HUES64 (cell line): ENCODE results near the gene MRPL41.
A peak's percentile ranks its signal among the peaks of the same experiment; 100 is the strongest.
"Not testable (repeated sequence)": the region's sequence is repeated elsewhere in the genome, so short reads cannot be mapped to it uniquely, and the experiment has no call there.

Experiments used
- H3K27ac ChIP-seq: 2 replicates; pipeline ENCODE4 v1.7.0; 2013; ENCODE audit warnings: low read depth, low read length, inconsistent platforms
- H3K27me3 ChIP-seq: 2 replicates; pipeline ENCODE4 v1.6.1; 2013; ENCODE audit warnings: mild to moderate bottlenecking, low read length; ENCODE audit not compliant: insufficient read depth
- H3K36me3 ChIP-seq: 2 replicates; pipeline ENCODE4 v1.6.1; 2013; ENCODE audit warnings: mild to moderate bottlenecking, low read length; ENCODE audit not compliant: insufficient read depth
- H3K4me1 ChIP-seq: 2 replicates; pipeline ENCODE4 v1.6.1; 2013; ENCODE audit warnings: mild to moderate bottlenecking, low read length, moderate library complexity; ENCODE audit not compliant: insufficient read depth
- H3K4me3 ChIP-seq: 2 replicates; pipeline ENCODE4 v1.5.1; 2013; ENCODE audit warnings: mild to moderate bottlenecking, low read length, moderate library complexity
- H3K9ac ChIP-seq: 2 replicates; pipeline ENCODE4 v1.6.1; 2013; ENCODE audit warnings: mild to moderate bottlenecking, low read depth, low read length
- H3K9me3 ChIP-seq: 2 replicates; pipeline ENCODE4 v1.6.1; 2013; ENCODE audit warnings: low read depth, low read length; ENCODE audit not compliant: insufficient read depth
- WGBS: fragments of 150-250, 120-280 bp; methylation state at CpG from one replicate; pipeline ENCODE4 v1.1.7; 2013; ENCODE audit warnings: missing lambda C conversion rate; 5-methylcytosine and 5-hydroxymethylcytosine counted together

MRPL41 gene

GRCh38 chr9:137543237-137543963 is 8.3 kb upstream of the MRPL41 start:
- H3K4me1 ChIP-seq: no peaks in the 10 kb centered on the region
- H3K36me3 ChIP-seq: no peaks in the 10 kb centered on the region
- no peak overlapping the region for H3K27ac ChIP-seq
- H3K27me3 ChIP-seq: no peaks in the 10 kb centered on the region
- H3K9ac ChIP-seq: no peak overlapping the region
- H3K9me3 ChIP-seq: peaks cover 6% of the 10 kb centered on the region; the same call in 1 of the 2 replicates
- H3K4me3 ChIP-seq: no peak overlapping the region
- 93% methylated on average over 25 of the region's 25 CpGs for WGBS

- Histone ChIP-seq H3K27me3 (no peaks in the 10 kb centered on the region), H3K27ac (no peak overlapping the region), H3K9me3 (peaks cover 6% of the 10 kb centered on the region; the same call in 1 of the 2 replicates), H3K4me1 (no peaks in the 10 kb centered on the region), H3K4me3 (no peak overlapping the region), H3K36me3 (no peaks in the 10 kb centered on the region), H3K9ac (no peak overlapping the region)
- 91% methylated on average over 12 of the region's 12 CpGs for WGBS
Measured at GRCh38 chr9:137544176-137544760, 7.4 kb upstream of the MRPL41 start.

- Histone ChIP-seq H3K4me1 (no peaks in the 10 kb centered on the region), H3K9ac (no peak overlapping the region), H3K4me3 (no peak overlapping the region), H3K27me3 (no peaks in the 10 kb centered on the region), H3K27ac (no peak overlapping the region), H3K36me3 (no peaks in the 10 kb centered on the region), H3K9me3 (peaks cover 6% of the 10 kb centered on the region; the same call in 1 of the 2 replicates)
- WGBS: 93% methylated on average over 10 of the region's 10 CpGs
Measured at GRCh38 chr9:137545123-137545522, 6.6 kb upstream of the MRPL41 start.

- no peak overlapping the region for H3K27ac ChIP-seq
- H3K4me1 ChIP-seq: 0 out of 2 replicates have a peak, but pooled peaks cover 2% of the 10 kb centered on the region
- H3K27me3 ChIP-seq: no peaks in the 10 kb centered on the region
- no peaks in the 10 kb centered on the region for H3K36me3 ChIP-seq
- H3K4me3 ChIP-seq: no peak overlapping the region
- WGBS: 87% methylated on average over 23 of the region's 23 CpGs
- peaks cover 6% of the 10 kb centered on the region; the same call in 1 of the 2 replicates for H3K9me3 ChIP-seq
- H3K9ac ChIP-seq: no peak overlapping the region
Measured at GRCh38 chr9:137547687-137548543, 3.8 kb upstream of the MRPL41 start.

GRCh38 chr9:137550231-137550621 is 1.5 kb upstream of the MRPL41 start, which contains the start of gene PNPLA7:
PNPLA7 (minus strand) TSS chr9:137550402; CDS start chr9:137550197, 205 bp downstream.
- Histone ChIP-seq H3K27me3 (no peaks in the 10 kb centered on the region), H3K27ac (no peak within 1 kb of the TSS), H3K4me1 (0 out of 2 replicates have a peak, but pooled peaks cover 2% of the 10 kb centered on the region), H3K4me3 (peak within 1 kb of the TSS; percentile 68), H3K36me3 (peaks cover 13% of the 10 kb centered on the region), H3K9ac (peak within 1 kb of the TSS; percentile 36; the same call in 1 of the 2 replicates), H3K9me3 (peaks cover 6% of the 10 kb centered on the region; the same call in 1 of the 2 replicates)
- 9% methylated on average over 13 of the region's 13 CpGs for WGBS

GRCh38 chr9:137550958-137551263 is 768 bp upstream of the MRPL41 start:
- Histone ChIP-seq H3K9ac (peak overlapping the region; percentile 36; the same call in 1 of the 2 replicates), H3K4me3 (peak overlapping the region; percentile 68), H3K36me3 (peaks cover 20% of the 10 kb centered on the region)
- WGBS: 5% methylated on average over 15 of the region's 17 CpGs
- not testable (repeated sequence) for H3K9me3 ChIP-seq, H3K27me3 ChIP-seq, H3K27ac ChIP-seq, H3K4me1 ChIP-seq

- Histone ChIP-seq H3K36me3 (peaks cover 31% of the 10 kb centered on the region), H3K4me3 (peak overlapping the region; percentile 65), H3K9me3 (no peaks in the 10 kb centered on the region), H3K4me1 (0 out of 2 replicates have a peak, but pooled peaks cover 2% of the 10 kb centered on the region), H3K27me3 (no peaks in the 10 kb centered on the region), H3K9ac (peak overlapping the region; percentile 69), H3K27ac (peak overlapping the region; percentile 72; the same call in 1 of the 2 replicates)
- 13% methylated on average over 58 of the region's 58 CpGs for WGBS
Measured at GRCh38 chr9:137552022-137552768, 516 bp downstream of the MRPL41 start.

- H3K9me3 ChIP-seq, H3K9ac ChIP-seq, H3K27me3 ChIP-seq, H3K4me1 ChIP-seq, H3K27ac ChIP-seq, H3K4me3 ChIP-seq: not testable (repeated sequence)
- 87% methylated on average over 10 of the region's 10 CpGs for WGBS
- H3K36me3 ChIP-seq: peaks cover 40% of the 10 kb centered on the region
Measured at GRCh38 chr9:137553654-137554053, 2.0 kb downstream of the MRPL41 start.

- Histone ChIP-seq H3K9me3 (no peaks in the 10 kb centered on the region), H3K9ac (no peak overlapping the region), H3K4me1 (0 out of 2 replicates have a peak, but pooled peaks cover 2% of the 10 kb centered on the region), H3K36me3 (peaks cover 40% of the 10 kb centered on the region), H3K27me3 (no peaks in the 10 kb centered on the region), H3K27ac (no peak overlapping the region), H3K4me3 (no peak overlapping the region)
- WGBS: 89% methylated on average over 1 of the region's 1 CpG
Measured at GRCh38 chr9:137554349-137554748, 2.7 kb downstream of the MRPL41 start.

GRCh38 chr9:137555179-137555578 is 3.5 kb downstream of the MRPL41 start:
- no peaks in the 10 kb centered on the region for H3K9me3 ChIP-seq
- no peaks in the 10 kb centered on the region for H3K27me3 ChIP-seq
- H3K4me3 ChIP-seq: no peak overlapping the region
- no peak overlapping the region for H3K27ac ChIP-seq
- 0 out of 2 replicates have a peak, but pooled peaks cover 2% of the 10 kb centered on the region for H3K4me1 ChIP-seq
- 94% methylated on average over 10 of the region's 10 CpGs for WGBS
- H3K9ac ChIP-seq: no peak overlapping the region
- H3K36me3 ChIP-seq: peaks cover 44% of the 10 kb centered on the region
